GM23338 (cell line): ENCODE results near the gene GPR108.

Source experiments
- CREB1 ChIP-seq: fragments of 250-450 bp; sonication (Bioruptor Pico); IDR thresholded peaks from 2 replicates; pipeline ENCODE4 v1.5.0; 2020; ENCODE audit warnings: low read depth, mild to moderate bottlenecking, moderate library complexity
- EZH2 ChIP-seq: fragments of 200-600 bp; sonication (generic); IDR thresholded peaks from one replicate; pipeline ENCODE4 v1.8.0; 2017; ENCODE audit warnings: antibody characterized with exemption, mild to moderate bottlenecking, low read depth; ENCODE audit not compliant: unreplicated experiment
- EZH2phosphoT487 ChIP-seq: fragments of 200-600 bp; sonication (generic); IDR thresholded peaks from one replicate; pipeline ENCODE4 v1.8.1; 2018; ENCODE audit warnings: antibody characterized with exemption; ENCODE audit not compliant: unreplicated experiment
- JUNB ChIP-seq: IDR thresholded peaks from one replicate; pipeline ENCODE4 v1.6.1; 2016; ENCODE audit warnings: antibody characterized with exemption; ENCODE audit not compliant: unreplicated experiment
- NANOG ChIP-seq: IDR thresholded peaks from 2 replicates; pipeline ENCODE4 v1.6.1; 2016; ENCODE audit warnings: antibody characterized with exemption, borderline replicate concordance
- POLR2AphosphoS5 ChIP-seq: IDR thresholded peaks from 2 replicates; pipeline ENCODE4 v1.6.1; 2016; ENCODE audit warnings: antibody characterized with exemption, low read depth
- STAT1 ChIP-seq: IDR thresholded peaks from one replicate; pipeline ENCODE4 v1.6.1; 2016; ENCODE audit warnings: antibody characterized with exemption; ENCODE audit not compliant: unreplicated experiment
- ZNF114 ChIP-seq: fragments of 250-450 bp; sonication (Bioruptor Pico); IDR thresholded peaks from 2 replicates; pipeline ENCODE4 v1.5.0; 2020; ENCODE audit warnings: mild to moderate bottlenecking, moderate library complexity
- ZNF331 ChIP-seq: fragments of 250-450 bp; sonication (Bioruptor Pico); IDR thresholded peaks from 2 replicates; pipeline ENCODE4 v1.5.0; 2020; ENCODE audit warnings: low read depth, mild to moderate bottlenecking, moderate library complexity
- TF ChIP-seq, protein P1 (sequence below), 2 experiments: fragments of 200-600 bp in 1 of 2; sonication (generic) in 1 of 2; conservative IDR thresholded peaks; 2 replicates each; pipeline versions ENCODE4 v1.5.1 to v1.6.1; 2016 to 2017; ENCODE audit warnings: antibody characterized with exemption in 2 of 2, low read depth in 2 of 2, mild to moderate bottlenecking in 2 of 2, moderate library complexity in 1 of 2
- TF ChIP-seq, protein P2 (sequence below): IDR thresholded peaks from one replicate; pipeline ENCODE4 v1.6.1; 2018; ENCODE audit warnings: antibody characterized with exemption; ENCODE audit not compliant: unreplicated experiment
- TF ChIP-seq, protein P3 (sequence below): IDR thresholded peaks from 2 replicates; pipeline ENCODE4 v1.6.1; 2016; ENCODE audit warnings: antibody characterized with exemption
- TF ChIP-seq, protein P4 (sequence below): fragments of 250-450 bp; sonication (Bioruptor Pico); IDR thresholded peaks from 2 replicates; pipeline ENCODE4 v1.5.0; 2020; ENCODE audit warnings: mild to moderate bottlenecking, moderate library complexity

DNA sequence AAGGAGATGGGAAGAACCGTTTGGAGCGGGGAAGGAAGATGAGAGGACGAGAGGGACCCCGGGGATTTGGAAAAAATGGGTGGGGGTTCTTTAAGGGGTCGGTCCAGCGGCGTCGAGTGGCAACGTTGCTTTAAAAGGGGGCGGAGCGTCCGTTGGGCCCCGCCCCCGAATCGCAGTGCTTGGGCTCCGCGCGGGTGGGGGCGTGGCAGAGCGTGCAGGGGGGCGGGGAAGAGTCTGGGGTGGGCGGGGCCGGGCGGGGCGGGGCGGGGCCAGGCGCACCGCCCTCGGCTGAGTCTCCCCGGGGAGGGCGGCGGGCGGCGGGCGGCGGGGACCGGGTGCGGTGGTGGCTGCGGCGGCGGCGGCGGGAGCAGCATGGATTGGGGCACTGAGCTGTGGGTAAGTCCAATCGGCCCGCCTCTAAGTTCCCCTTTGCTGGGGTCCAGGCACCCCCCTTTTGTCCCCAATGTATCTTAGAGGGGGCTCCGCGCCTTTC is 2.1 kb upstream of the GPR108 start, which contains the start of gene TRIP10:
- TF ChIP-seq, protein P1, sequence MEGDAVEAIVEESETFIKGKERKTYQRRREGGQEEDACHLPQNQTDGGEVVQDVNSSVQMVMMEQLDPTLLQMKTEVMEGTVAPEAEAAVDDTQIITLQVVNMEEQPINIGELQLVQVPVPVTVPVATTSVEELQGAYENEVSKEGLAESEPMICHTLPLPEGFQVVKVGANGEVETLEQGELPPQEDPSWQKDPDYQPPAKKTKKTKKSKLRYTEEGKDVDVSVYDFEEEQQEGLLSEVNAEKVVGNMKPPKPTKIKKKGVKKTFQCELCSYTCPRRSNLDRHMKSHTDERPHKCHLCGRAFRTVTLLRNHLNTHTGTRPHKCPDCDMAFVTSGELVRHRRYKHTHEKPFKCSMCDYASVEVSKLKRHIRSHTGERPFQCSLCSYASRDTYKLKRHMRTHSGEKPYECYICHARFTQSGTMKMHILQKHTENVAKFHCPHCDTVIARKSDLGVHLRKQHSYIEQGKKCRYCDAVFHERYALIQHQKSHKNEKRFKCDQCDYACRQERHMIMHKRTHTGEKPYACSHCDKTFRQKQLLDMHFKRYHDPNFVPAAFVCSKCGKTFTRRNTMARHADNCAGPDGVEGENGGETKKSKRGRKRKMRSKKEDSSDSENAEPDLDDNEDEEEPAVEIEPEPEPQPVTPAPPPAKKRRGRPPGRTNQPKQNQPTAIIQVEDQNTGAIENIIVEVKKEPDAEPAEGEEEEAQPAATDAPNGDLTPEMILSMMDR (conservative IDR thresholded peaks at IDR 0.05; ENCODE audit: low read depth in 2 of 2): no peak
- TF ChIP-seq EZH2: no peak
- TF ChIP-seq ZNF114 (CRISPR knock-in tag): no peak
- TF ChIP-seq, protein P2, sequence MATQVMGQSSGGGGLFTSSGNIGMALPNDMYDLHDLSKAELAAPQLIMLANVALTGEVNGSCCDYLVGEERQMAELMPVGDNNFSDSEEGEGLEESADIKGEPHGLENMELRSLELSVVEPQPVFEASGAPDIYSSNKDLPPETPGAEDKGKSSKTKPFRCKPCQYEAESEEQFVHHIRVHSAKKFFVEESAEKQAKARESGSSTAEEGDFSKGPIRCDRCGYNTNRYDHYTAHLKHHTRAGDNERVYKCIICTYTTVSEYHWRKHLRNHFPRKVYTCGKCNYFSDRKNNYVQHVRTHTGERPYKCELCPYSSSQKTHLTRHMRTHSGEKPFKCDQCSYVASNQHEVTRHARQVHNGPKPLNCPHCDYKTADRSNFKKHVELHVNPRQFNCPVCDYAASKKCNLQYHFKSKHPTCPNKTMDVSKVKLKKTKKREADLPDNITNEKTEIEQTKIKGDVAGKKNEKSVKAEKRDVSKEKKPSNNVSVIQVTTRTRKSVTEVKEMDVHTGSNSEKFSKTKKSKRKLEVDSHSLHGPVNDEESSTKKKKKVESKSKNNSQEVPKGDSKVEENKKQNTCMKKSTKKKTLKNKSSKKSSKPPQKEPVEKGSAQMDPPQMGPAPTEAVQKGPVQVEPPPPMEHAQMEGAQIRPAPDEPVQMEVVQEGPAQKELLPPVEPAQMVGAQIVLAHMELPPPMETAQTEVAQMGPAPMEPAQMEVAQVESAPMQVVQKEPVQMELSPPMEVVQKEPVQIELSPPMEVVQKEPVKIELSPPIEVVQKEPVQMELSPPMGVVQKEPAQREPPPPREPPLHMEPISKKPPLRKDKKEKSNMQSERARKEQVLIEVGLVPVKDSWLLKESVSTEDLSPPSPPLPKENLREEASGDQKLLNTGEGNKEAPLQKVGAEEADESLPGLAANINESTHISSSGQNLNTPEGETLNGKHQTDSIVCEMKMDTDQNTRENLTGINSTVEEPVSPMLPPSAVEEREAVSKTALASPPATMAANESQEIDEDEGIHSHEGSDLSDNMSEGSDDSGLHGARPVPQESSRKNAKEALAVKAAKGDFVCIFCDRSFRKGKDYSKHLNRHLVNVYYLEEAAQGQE: no peak
- no peak for TF ChIP-seq EZH2phosphoT487
- no peak for TF ChIP-seq POLR2AphosphoS5
- TF ChIP-seq JUNB: no peak
- 0 out of 2 replicates have a peak, but pooled peaks have one; percentile 10 for TF ChIP-seq CREB1 (CRISPR knock-in tag)
- no peak for TF ChIP-seq NANOG
- TF ChIP-seq ZNF331 (CRISPR knock-in tag): no peak
- TF ChIP-seq, protein P3, sequence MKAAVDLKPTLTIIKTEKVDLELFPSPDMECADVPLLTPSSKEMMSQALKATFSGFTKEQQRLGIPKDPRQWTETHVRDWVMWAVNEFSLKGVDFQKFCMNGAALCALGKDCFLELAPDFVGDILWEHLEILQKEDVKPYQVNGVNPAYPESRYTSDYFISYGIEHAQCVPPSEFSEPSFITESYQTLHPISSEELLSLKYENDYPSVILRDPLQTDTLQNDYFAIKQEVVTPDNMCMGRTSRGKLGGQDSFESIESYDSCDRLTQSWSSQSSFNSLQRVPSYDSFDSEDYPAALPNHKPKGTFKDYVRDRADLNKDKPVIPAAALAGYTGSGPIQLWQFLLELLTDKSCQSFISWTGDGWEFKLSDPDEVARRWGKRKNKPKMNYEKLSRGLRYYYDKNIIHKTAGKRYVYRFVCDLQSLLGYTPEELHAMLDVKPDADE: no peak
- no peak for TF ChIP-seq STAT1
- TF ChIP-seq, protein P4, sequence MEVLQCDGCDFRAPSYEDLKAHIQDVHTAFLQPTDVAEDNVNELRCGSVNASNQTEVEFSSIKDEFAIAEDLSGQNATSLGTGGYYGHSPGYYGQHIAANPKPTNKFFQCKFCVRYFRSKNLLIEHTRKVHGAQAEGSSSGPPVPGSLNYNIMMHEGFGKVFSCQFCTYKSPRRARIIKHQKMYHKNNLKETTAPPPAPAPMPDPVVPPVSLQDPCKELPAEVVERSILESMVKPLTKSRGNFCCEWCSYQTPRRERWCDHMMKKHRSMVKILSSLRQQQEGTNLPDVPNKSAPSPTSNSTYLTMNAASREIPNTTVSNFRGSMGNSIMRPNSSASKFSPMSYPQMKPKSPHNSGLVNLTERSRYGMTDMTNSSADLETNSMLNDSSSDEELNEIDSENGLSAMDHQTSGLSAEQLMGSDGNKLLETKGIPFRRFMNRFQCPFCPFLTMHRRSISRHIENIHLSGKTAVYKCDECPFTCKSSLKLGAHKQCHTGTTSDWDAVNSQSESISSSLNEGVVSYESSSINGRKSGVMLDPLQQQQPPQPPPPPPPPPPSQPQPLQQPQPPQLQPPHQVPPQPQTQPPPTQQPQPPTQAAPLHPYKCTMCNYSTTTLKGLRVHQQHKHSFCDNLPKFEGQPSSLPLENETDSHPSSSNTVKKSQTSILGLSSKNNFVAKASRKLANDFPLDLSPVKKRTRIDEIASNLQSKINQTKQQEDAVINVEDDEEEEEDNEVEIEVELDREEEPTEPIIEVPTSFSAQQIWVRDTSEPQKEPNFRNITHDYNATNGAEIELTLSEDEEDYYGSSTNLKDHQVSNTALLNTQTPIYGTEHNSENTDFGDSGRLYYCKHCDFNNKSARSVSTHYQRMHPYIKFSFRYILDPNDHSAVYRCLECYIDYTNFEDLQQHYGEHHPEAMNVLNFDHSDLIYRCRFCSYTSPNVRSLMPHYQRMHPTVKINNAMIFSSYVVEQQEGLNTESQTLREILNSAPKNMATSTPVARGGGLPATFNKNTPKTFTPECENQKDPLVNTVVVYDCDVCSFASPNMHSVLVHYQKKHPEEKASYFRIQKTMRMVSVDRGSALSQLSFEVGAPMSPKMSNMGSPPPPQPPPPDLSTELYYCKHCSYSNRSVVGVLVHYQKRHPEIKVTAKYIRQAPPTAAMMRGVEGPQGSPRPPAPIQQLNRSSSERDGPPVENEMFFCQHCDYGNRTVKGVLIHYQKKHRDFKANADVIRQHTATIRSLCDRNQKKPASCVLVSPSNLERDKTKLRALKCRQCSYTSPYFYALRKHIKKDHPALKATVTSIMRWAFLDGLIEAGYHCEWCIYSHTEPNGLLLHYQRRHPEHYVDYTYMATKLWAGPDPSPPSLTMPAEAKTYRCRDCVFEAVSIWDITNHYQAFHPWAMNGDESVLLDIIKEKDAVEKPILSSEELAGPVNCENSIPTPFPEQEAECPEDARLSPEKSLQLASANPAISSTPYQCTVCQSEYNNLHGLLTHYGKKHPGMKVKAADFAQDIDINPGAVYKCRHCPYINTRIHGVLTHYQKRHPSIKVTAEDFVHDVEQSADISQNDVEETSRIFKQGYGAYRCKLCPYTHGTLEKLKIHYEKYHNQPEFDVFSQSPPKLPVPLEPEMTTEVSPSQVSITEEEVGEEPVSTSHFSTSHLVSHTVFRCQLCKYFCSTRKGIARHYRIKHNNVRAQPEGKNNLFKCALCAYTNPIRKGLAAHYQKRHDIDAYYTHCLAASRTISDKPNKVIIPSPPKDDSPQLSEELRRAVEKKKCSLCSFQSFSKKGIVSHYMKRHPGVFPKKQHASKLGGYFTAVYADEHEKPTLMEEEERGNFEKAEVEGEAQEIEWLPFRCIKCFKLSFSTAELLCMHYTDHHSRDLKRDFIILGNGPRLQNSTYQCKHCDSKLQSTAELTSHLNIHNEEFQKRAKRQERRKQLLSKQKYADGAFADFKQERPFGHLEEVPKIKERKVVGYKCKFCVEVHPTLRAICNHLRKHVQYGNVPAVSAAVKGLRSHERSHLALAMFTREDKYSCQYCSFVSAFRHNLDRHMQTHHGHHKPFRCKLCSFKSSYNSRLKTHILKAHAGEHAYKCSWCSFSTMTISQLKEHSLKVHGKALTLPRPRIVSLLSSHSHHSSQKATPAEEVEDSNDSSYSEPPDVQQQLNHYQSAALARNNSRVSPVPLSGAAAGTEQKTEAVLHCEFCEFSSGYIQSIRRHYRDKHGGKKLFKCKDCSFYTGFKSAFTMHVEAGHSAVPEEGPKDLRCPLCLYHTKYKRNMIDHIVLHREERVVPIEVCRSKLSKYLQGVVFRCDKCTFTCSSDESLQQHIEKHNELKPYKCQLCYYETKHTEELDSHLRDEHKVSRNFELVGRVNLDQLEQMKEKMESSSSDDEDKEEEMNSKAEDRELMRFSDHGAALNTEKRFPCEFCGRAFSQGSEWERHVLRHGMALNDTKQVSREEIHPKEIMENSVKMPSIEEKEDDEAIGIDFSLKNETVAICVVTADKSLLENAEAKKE (CRISPR knock-in tag): no peak
